Stimulated activated CD4-positive, alpha-beta T cell treated with anti-CD3 and anti-CD28 coated beads, Interleukin-12 subunit alpha, Interleukin-12 subunit beta, amount 100 ng/mL, for 24 hours (primary cell): ENCODE measurements around the gene GPR101.
"Not testable (repeated sequence)": the region's sequence is repeated elsewhere in the genome, so short reads cannot be mapped to it uniquely, and the experiment has no call there.

Source experiments
- DNase-seq, 2 experiments: peaks; one replicate each; pipeline ENCODE4 v3.0.0-alpha.2; 2020; ENCODE audit warnings: low read depth in 2 of 2

GPR101 gene

GRCh38 chrX:137025930-137026329, 7.9 kb downstream of the GPR101 start:
- DNase-seq = no peak

- DNase-seq = not testable (repeated sequence)
These were observed 33.6 kb downstream of the GPR101 start for GRCh38 chrX:137000236-137000635.

GRCh38 chrX:136999024-136999423, 34.8 kb downstream of the GPR101 start:
- no peak for DNase-seq
